SK-N-MC (cell line): ENCODE measurements around the gene PLPPR3.

Experiments used
- FOXP2 ChIP-seq: optimal IDR thresholded peaks from 2 replicates; pipeline ENCODE3; 2011; ENCODE audit warnings: mild to moderate bottlenecking, moderate library complexity; ENCODE audit not compliant: insufficient read depth; ENCODE audit errors: extremely low read length, control extremely low read depth
- POLR2AphosphoS5 ChIP-seq: IDR thresholded peaks from 2 replicates; pipeline ENCODE4 v1.6.1; 2012; ENCODE audit warnings: mild to moderate bottlenecking, low read depth, low read length, borderline replicate concordance

- TF ChIP-seq POLR2AphosphoS5 (no peak), FOXP2 (no peak)
Measured at GRCh38 chr19:834216-834615, 12.5 kb upstream of the PLPPR3 start.
